Trophoblast cell (in vitro differentiated cells and primary cell): ENCODE data around the gene SLC4A9.

ENCODE experiments used
- DNase-seq, 2 donors: peaks; one replicate each; pipeline ENCODE4 v3.0.0-alpha.2; 2016
- H2AFZ ChIP-seq: 2 replicates; pipeline ENCODE4 v1.6.1; 2013; ENCODE audit warnings: low read length, moderate library complexity, mild to moderate bottlenecking; ENCODE audit not compliant: insufficient read depth, poor library complexity
- H2AK5ac ChIP-seq: 2 replicates; pipeline ENCODE4 v1.6.1; 2013; ENCODE audit warnings: mild to moderate bottlenecking, low read length
- H2BK120ac ChIP-seq: 2 replicates; pipeline ENCODE4 v1.6.1; 2013; ENCODE audit warnings: low read length, mild to moderate bottlenecking, moderate library complexity; ENCODE audit not compliant: insufficient read depth, poor library complexity
- H2BK12ac ChIP-seq: 2 replicates; pipeline ENCODE4 v1.6.1; 2013; ENCODE audit warnings: mild to moderate bottlenecking, low read length, moderate library complexity
- H2BK5ac ChIP-seq: 2 replicates; pipeline ENCODE4 v1.6.1; 2013; ENCODE audit warnings: low read length, low read depth, moderate library complexity, mild to moderate bottlenecking; ENCODE audit not compliant: poor library complexity
- H3K14ac ChIP-seq: 2 replicates; pipeline ENCODE4 v1.6.1; 2013; ENCODE audit warnings: mild to moderate bottlenecking, low read length
- H3K18ac ChIP-seq: 2 replicates; pipeline ENCODE4 v1.6.1; 2013; ENCODE audit warnings: mild to moderate bottlenecking, low read length
- H3K23ac ChIP-seq: 2 replicates; pipeline ENCODE4 v1.6.1; 2013; ENCODE audit warnings: low read length
- H3K27ac ChIP-seq: 2 replicates; pipeline ENCODE4 v1.5.1; 2013; ENCODE audit warnings: low read depth, mild to moderate bottlenecking, inconsistent platforms, low read length, moderate library complexity
- H3K27me3 ChIP-seq: 2 replicates; pipeline ENCODE4 v1.6.1; 2013; ENCODE audit warnings: inconsistent platforms, mild to moderate bottlenecking, low read length, moderate library complexity; ENCODE audit not compliant: insufficient read depth
- H3K36me3 ChIP-seq, 2 experiments: 1 replicate in 1 of 2; 2 replicates in 1 of 2; pipeline ENCODE4 v1.6.1; 2013; ENCODE audit warnings: low read length in 2 of 2, mild to moderate bottlenecking in 2 of 2, moderate library complexity in 1 of 2; ENCODE audit not compliant: insufficient read depth in 2 of 2, control insufficient read depth in 1 of 2
- H3K4ac ChIP-seq: 2 replicates; pipeline ENCODE4 v1.6.1; 2013; ENCODE audit warnings: low read depth, mild to moderate bottlenecking, low read length, moderate library complexity
- H3K4me1 ChIP-seq, 2 experiments: 1 replicate in 1 of 2; 2 replicates in 1 of 2; pipeline ENCODE4 v1.6.1; 2013; ENCODE audit warnings: low read length in 2 of 2, mild to moderate bottlenecking in 2 of 2, moderate library complexity in 1 of 2; ENCODE audit not compliant: insufficient read depth in 2 of 2, control insufficient read depth in 1 of 2
- H3K4me2 ChIP-seq: 2 replicates; pipeline ENCODE4 v1.6.1; 2013; ENCODE audit warnings: inconsistent platforms, mild to moderate bottlenecking, low read length, moderate library complexity
- H3K4me3 ChIP-seq: 2 replicates; pipeline ENCODE4 v1.5.1; 2013; ENCODE audit warnings: mild to moderate bottlenecking, low read depth, low read length, inconsistent platforms
- H3K79me1 ChIP-seq: one replicate; pipeline ENCODE4 v1.6.1; 2013; ENCODE audit warnings: low read length
- H3K79me2 ChIP-seq: 2 replicates; pipeline ENCODE4 v1.6.1; 2013; ENCODE audit warnings: low read length, mild to moderate bottlenecking; ENCODE audit not compliant: control insufficient read depth, insufficient read depth, poor library complexity
- H3K9ac ChIP-seq: 2 replicates; pipeline ENCODE4 v1.6.1; 2013; ENCODE audit warnings: mild to moderate bottlenecking, low read length
- H3K9me3 ChIP-seq: 2 replicates; pipeline ENCODE4 v1.6.1; 2013; ENCODE audit warnings: low read depth, mild to moderate bottlenecking, control low read depth, inconsistent platforms, low read length; ENCODE audit not compliant: insufficient read depth
- H4K12ac ChIP-seq: 2 replicates; pipeline ENCODE4 v1.6.1; 2013; ENCODE audit warnings: low read depth, mild to moderate bottlenecking, low read length, moderate library complexity
- H4K8ac ChIP-seq: 2 replicates; pipeline ENCODE4 v1.6.1; 2013; ENCODE audit warnings: low read depth, mild to moderate bottlenecking, low read length, moderate library complexity
- H4K91ac ChIP-seq: one replicate; pipeline ENCODE4 v1.6.1; 2013; ENCODE audit warnings: low read depth, mild to moderate bottlenecking, low read length, moderate library complexity
- WGBS: extraction: QIAGEN DNeasy Blood & Tissue Kit; methylation state at CpG from one replicate; pipeline ENCODE4 v1.1.7; 2013; ENCODE audit warnings: missing lambda C conversion rate; ENCODE audit not compliant: insufficient read length, insufficient coverage; ENCODE audit errors: extremely low coverage; 5-methylcytosine and 5-hydroxymethylcytosine counted together

The SLC4A9 gene

GRCh38 chr5:140321796-140322195, 38.2 kb upstream of the SLC4A9 start:
- Histone ChIP-seq H3K27ac (no peak overlapping the region), H3K4me3 (no peak overlapping the region), H2BK12ac (no peak overlapping the region), H4K12ac (no peak overlapping the region), H3K23ac (no peak overlapping the region), H3K9me3 (no peaks in the 10 kb centered on the region), H3K18ac (no peak overlapping the region), H3K36me3 (no peaks in the 10 kb centered on the region), H3K27me3 (no peaks in the 10 kb centered on the region), H2AK5ac (no peak overlapping the region), H3K4ac (no peak overlapping the region), H4K91ac (no peak overlapping the region), H3K79me2 (peaks cover 2% of the 10 kb centered on the region), H2BK120ac (no peak overlapping the region), H3K4me1 (peaks cover 12% of the 10 kb centered on the region in 2 experiments), H3K9ac (no peak overlapping the region), H3K14ac (no peak overlapping the region), H3K4me2 (no peak overlapping the region), H2BK5ac (no peak overlapping the region), H4K8ac (no peak overlapping the region), H3K79me1 (peaks cover 7% of the 10 kb centered on the region), H2AFZ (no peak overlapping the region)
- DNase-seq = peak in 1 of 2 donors; percentile 15
- WGBS = no CpG with 5 or more reads among the region's 2 CpGs

GRCh38 chr5:140322751-140323731, 37.0 kb upstream of the SLC4A9 start:
- no CpG with 5 or more reads among the region's 9 CpGs for WGBS
- H2BK12ac ChIP-seq = peak overlapping the region; percentile 3

GRCh38 chr5:140324041-140324600, 35.9 kb upstream of the SLC4A9 start:
- WGBS = no CpG with 5 or more reads among the region's 5 CpGs
- DNase-seq = no peak
- H3K23ac ChIP-seq = no peak overlapping the region
- H3K79me1 ChIP-seq = peaks cover 7% of the 10 kb centered on the region
- peak overlapping the region; percentile 66 for H2BK12ac ChIP-seq
- H3K36me3 ChIP-seq = no peaks in the 10 kb centered on the region
- no peak overlapping the region for H3K27ac ChIP-seq
- H4K91ac ChIP-seq = peak overlapping the region; percentile 8
- peaks cover 4% of the 10 kb centered on the region for H3K79me2 ChIP-seq
- no peak overlapping the region for H4K8ac ChIP-seq
- peaks cover 12 to 17% of the 10 kb centered on the region in 2 experiments for H3K4me1 ChIP-seq
- H3K27me3 ChIP-seq = no peaks in the 10 kb centered on the region
- no peak overlapping the region for H4K12ac ChIP-seq
- no peak overlapping the region for H2AK5ac ChIP-seq
- H2AFZ ChIP-seq = no peak overlapping the region
- H3K4me2 ChIP-seq = no peak overlapping the region
- no peak overlapping the region for H3K9ac ChIP-seq
- no peak overlapping the region for H3K4me3 ChIP-seq
- no peak overlapping the region for H3K18ac ChIP-seq
- H3K9me3 ChIP-seq = no peaks in the 10 kb centered on the region
- H3K4ac ChIP-seq = no peak overlapping the region
- H2BK120ac ChIP-seq = no peak overlapping the region
- H3K14ac ChIP-seq = no peak overlapping the region
- H2BK5ac ChIP-seq = no peak overlapping the region

More at GRCh38 chr5:140322751-140323731, 37.0 kb upstream of the SLC4A9 start:
- peaks cover 12 to 13% of the 10 kb centered on the region in 2 experiments for H3K4me1 ChIP-seq
- H4K12ac ChIP-seq = no peak overlapping the region
- no peaks in the 10 kb centered on the region for H3K36me3 ChIP-seq
- no peak for DNase-seq
- peak overlapping the region; percentile 46 for H2BK5ac ChIP-seq
- H3K27ac ChIP-seq = peak overlapping the region; percentile 51
- no peak overlapping the region for H3K23ac ChIP-seq
- H4K8ac ChIP-seq = peak overlapping the region; percentile 51
- H2AK5ac ChIP-seq = peak overlapping the region; percentile 40
- peaks cover 3% of the 10 kb centered on the region for H3K79me2 ChIP-seq
- H3K4ac ChIP-seq = no peak overlapping the region
- no peaks in the 10 kb centered on the region for H3K9me3 ChIP-seq
- no peaks in the 10 kb centered on the region for H3K27me3 ChIP-seq
- peak overlapping the region; percentile 50 for H3K4me2 ChIP-seq
- H3K79me1 ChIP-seq = peaks cover 7% of the 10 kb centered on the region
- no peak overlapping the region for H3K9ac ChIP-seq
- H3K14ac ChIP-seq = peak overlapping the region; percentile 67
- H2AFZ ChIP-seq = no peak overlapping the region
- H3K4me3 ChIP-seq = no peak overlapping the region
- H4K91ac ChIP-seq = peak overlapping the region; percentile 22
- H2BK120ac ChIP-seq = peak overlapping the region; percentile 76
- H3K18ac ChIP-seq = no peak overlapping the region

GRCh38 chr5:140324617-140325241, 35.3 kb upstream of the SLC4A9 start:
- H2AFZ ChIP-seq = no peak overlapping the region
- no peak overlapping the region for H3K9ac ChIP-seq
- H2AK5ac ChIP-seq = no peak overlapping the region
- H3K36me3 ChIP-seq = no peaks in the 10 kb centered on the region
- no peak overlapping the region for H3K4ac ChIP-seq
- peaks cover 4% of the 10 kb centered on the region for H3K79me2 ChIP-seq
- no peak overlapping the region for H3K4me2 ChIP-seq
- H4K12ac ChIP-seq = no peak overlapping the region
- peaks cover 12 to 17% of the 10 kb centered on the region in 2 experiments for H3K4me1 ChIP-seq
- no peak overlapping the region for H3K4me3 ChIP-seq
- no peak overlapping the region for H3K14ac ChIP-seq
- H2BK5ac ChIP-seq = no peak overlapping the region
- no peaks in the 10 kb centered on the region for H3K9me3 ChIP-seq
- no peak overlapping the region for H4K8ac ChIP-seq
- no peak overlapping the region for H2BK12ac ChIP-seq
- no CpG with 5 or more reads among the region's 1 CpG for WGBS
- no peak overlapping the region for H2BK120ac ChIP-seq
- no peak overlapping the region for H3K23ac ChIP-seq
- H3K27ac ChIP-seq = no peak overlapping the region
- DNase-seq = no peak
- peaks cover 7% of the 10 kb centered on the region for H3K79me1 ChIP-seq
- no peaks in the 10 kb centered on the region for H3K27me3 ChIP-seq
- no peak overlapping the region for H3K18ac ChIP-seq
- no peak overlapping the region for H4K91ac ChIP-seq
